SH-SY5Y (cell line): ENCODE measurements around the gene ELFN2.

Experiments used
- GATA2 ChIP-seq: IDR thresholded peaks from 2 replicates; pipeline ENCODE4 v1.6.1; 2011; ENCODE audit warnings: mild to moderate bottlenecking, low read depth, low read length
- GATA3 ChIP-seq: IDR thresholded peaks from 2 replicates; pipeline ENCODE4 v1.6.1; 2011; ENCODE audit warnings: low read depth, mild to moderate bottlenecking, low read length, moderate library complexity

- TF ChIP-seq GATA3 (no peak), GATA2 (peak; percentile 37; the same call in 1 of the 2 replicates)
Measured at GRCh38 chr22:37462436-37462835, 35.2 kb upstream of the ELFN2 start.
